NCI-H146 treated with DMSO at 0.1 percent for 48 hours (cell line): Measurements from ENCODE around the gene AOC1.

Experiments used
- DNase-seq: peaks from one replicate; lab custom pipeline; 2025; ENCODE audit not compliant: unreplicated experiment; lab: John Stamatoyannopoulos, UW

AOC1 gene

GRCh38 chr7:150830937-150831336 lies 21.4 kb upstream of the AOC1 start:
- peak; percentile 99 for DNase-seq

- no peak for DNase-seq
These were observed 20.5 kb upstream of the AOC1 start for GRCh38 chr7:150831851-150832250.

GRCh38 chr7:150835019-150835418 lies 17.3 kb upstream of the AOC1 start:
- no peak for DNase-seq

- DNase-seq: no peak
These were observed 16.5 kb upstream of the AOC1 start for GRCh38 chr7:150835702-150836280.

GRCh38 chr7:150838965-150839650 lies 13.2 kb upstream of the AOC1 start:
- no peak for DNase-seq

- DNase-seq: no peak
These were observed 10.3 kb upstream of the AOC1 start for GRCh38 chr7:150842018-150842417.

- no peak for DNase-seq
These were observed 9.6 kb upstream of the AOC1 start for GRCh38 chr7:150842716-150843115.

- no peak for DNase-seq
These were observed 6.9 kb upstream of the AOC1 start for GRCh38 chr7:150845421-150845861.

GRCh38 chr7:150846291-150847115 lies 5.8 kb upstream of the AOC1 start:
- no peak for DNase-seq

GRCh38 chr7:150847536-150847935 lies 4.8 kb upstream of the AOC1 start:
- DNase-seq: no peak

- DNase-seq: no peak
These were observed 4.2 kb upstream of the AOC1 start for GRCh38 chr7:150848111-150848510.

- no peak for DNase-seq
These were observed 3.7 kb upstream of the AOC1 start for GRCh38 chr7:150848561-150849115.

- DNase-seq: no peak
These were observed 3.0 kb upstream of the AOC1 start for GRCh38 chr7:150849204-150849775.

- DNase-seq: no peak
These were observed 2.0 kb upstream of the AOC1 start for GRCh38 chr7:150850273-150850672.

GRCh38 chr7:150851492-150852370 lies 586 bp upstream of the AOC1 start:
- no peak for DNase-seq

- DNase-seq: no peak
These were observed 2.0 kb downstream of the AOC1 start for GRCh38 chr7:150854066-150855000.

- DNase-seq: no peak
These were observed 2.7 kb downstream of the AOC1 start for GRCh38 chr7:150855046-150855445.

GRCh38 chr7:150855476-150856302 lies 3.4 kb downstream of the AOC1 start:
- no peak for DNase-seq
